GM18526 (cell line): Measurements from ENCODE around the gene MMRN2.

Experiments
- POLR2A ChIP-seq: IDR thresholded peaks from 3 replicates; pipeline ENCODE4 v1.6.1; 2011; ENCODE audit not compliant: insufficient read length; ENCODE audit errors: extremely low read depth

MMRN2 gene

DNA sequence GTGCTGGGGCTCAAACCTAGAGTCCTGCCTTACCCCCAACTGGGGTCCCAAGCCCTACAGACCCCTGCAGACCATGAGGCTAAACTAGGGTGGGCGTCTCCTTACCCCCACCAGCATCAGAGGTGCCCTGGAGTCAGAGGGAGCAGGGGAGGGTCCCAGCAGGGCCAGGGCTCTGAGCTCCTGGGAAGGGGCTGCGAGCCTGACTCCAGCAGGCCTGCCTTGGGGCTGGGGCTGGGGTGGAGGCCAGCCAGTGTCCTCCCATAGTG is 2.3 kb upstream of the MMRN2 start:
- TF ChIP-seq POLR2A, result no peak

DNA sequence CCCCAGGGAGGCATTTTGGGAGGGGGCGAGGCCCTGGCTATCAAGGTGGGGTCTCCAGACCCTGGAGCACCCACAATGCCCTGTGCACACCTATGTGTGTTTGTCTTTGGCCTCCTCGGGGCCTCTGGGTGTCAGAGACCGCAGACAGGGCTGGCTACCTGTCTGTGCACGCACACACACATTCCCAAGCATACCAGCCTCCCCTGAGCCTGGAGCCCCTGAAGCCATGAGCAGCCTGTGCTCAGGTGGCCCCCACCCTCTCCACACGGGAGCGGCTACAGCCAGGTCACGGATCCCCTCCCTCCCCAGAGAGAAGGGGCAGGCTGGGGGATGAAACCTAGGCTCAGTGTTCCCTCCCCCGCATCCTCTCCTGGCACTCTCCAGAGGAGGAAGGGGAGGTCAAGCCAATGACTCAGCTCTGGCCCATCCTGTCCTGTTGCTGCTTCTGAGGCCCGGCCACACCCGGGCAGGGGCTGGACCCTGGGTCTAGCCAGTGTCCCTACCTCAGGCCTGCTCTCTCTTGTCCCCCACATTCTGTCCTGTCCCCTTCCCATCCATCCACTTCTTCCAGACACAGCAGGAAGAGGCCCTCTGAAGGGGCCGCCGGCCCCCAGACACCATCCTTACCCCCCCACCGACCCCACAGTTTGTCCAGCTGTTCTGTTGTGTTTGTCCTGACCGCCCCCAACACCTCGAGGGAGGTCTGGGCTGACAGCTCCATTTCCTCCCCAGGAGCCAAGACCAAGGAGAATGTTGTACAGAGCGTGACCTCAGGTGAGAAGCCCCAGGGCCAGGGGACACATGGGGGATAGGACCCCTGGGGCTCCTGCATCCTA is 1.7 kb upstream of the MMRN2 start:
- TF ChIP-seq POLR2A, result no peak

DNA sequence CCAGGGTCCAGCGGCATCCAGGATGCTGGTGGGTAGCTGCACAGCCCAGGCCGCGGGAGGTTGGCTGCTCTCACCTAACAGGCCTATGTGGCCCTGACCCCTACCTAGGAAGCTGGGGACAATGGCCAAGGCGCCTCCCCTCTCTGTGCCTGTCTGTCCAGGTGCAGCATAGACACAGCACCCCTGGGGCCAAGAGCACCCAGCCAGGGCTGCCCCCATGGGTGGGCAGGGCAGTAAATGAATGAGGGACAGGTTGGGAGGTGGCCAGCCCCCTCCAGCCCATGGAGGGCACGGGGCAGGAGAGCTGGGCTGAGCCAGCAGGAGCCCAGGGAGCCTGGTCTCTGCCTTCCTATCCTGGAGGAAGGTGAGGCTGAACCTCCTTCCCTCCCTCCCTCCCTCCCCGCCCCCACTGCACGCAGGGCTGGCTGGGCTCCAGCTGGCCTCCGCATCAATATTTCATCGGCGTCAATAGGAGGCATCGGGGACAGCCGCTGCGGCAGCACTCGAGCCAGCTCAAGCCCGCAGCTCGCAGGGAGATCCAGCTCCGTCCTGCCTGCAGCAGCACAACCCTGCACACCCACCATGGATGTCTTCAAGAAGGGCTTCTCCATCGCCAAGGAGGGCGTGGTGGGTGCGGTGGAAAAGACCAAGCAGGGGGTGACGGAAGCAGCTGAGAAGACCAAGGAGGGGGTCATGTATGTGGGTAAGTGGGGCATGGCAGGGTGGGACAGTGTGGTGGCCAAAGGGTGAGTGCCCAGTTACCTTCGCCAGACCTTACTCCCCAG is 893 bp upstream of the MMRN2 start, which contains the start of gene SNCG:
TSS of gene SNCG (plus strand) at position 484 of the 785 bp plus-strand sequence. CDS start at position 583, 99 bp downstream.
- TF ChIP-seq POLR2A, result no peak

DNA sequence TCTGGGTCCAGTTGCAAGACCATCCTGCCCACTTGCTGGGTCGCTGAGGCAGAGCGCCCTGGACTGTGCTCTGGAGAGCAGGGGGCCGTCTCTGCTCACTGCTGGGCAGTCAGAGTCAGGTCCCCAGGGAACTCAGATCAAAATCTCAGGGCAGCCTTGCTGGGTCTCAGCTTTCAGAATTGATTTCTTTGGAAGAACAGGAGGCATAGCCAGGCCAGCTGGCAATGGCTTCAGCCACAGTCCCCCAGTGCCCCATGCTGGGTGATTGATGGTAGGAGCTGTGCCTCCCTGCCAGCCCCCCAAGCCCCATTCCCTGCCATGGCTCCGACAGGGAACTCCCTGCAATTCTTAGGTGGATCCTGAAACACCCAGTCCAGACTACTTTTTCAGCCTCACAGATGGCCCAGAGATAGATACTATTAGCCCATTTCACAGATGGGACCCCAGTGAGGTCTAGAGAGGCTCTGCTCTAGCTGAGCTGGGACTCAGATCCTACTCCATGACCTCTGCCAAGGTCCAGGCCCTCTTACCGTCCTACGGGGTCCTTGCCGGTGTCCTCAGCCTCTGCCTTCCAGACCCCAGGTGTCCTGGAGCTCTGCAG is 467 bp downstream of the MMRN2 start:
- no peak for TF ChIP-seq POLR2A

- TF ChIP-seq POLR2A, result no peak
These were observed 1.1 kb downstream of the MMRN2 start for GRCh38 chr10:86956195-86956847.

- no peak for TF ChIP-seq POLR2A
These were observed 1.8 kb downstream of the MMRN2 start for GRCh38 chr10:86955501-86956194.

DNA sequence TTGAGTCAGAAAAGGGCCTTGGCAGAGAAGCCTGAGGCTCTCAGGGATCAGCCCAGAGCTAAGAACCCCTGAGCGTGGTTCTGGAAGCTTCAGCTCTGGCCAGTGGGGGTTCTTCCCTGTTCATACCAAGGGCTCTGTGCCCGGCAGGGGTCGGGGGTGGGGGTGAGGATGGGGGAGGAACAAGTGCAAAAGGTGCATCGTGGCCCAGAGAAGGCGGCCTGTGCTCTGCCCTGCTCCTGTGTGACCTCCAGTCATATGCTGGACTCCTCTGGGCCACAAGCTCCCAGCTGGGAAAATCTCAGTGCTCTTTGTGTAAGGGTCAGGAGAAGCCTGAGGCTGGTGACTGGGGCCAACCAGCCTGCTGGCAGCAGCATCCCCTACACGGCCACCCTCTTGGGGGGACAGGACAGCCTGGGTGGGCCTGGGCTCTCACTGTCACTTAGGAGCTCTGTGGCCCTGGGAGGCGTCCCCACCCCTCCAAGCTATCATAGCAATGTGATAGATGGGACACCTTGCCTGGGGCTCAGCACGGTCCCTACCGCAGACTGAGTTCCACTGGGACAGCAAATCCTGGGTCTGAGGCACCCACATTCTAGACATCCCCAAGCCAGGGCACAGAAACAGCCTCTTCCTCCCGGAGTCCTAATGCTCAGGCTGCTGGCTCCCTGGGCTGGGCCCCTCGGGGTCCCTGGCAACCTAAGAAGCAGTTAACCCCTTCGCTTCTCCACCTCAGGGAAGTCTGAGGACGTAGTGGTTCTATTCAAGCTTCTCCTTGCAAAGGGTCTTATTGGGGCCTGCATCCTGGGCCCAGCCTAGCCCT is 2.5 kb downstream of the MMRN2 start:
- TF ChIP-seq POLR2A, result no peak

DNA sequence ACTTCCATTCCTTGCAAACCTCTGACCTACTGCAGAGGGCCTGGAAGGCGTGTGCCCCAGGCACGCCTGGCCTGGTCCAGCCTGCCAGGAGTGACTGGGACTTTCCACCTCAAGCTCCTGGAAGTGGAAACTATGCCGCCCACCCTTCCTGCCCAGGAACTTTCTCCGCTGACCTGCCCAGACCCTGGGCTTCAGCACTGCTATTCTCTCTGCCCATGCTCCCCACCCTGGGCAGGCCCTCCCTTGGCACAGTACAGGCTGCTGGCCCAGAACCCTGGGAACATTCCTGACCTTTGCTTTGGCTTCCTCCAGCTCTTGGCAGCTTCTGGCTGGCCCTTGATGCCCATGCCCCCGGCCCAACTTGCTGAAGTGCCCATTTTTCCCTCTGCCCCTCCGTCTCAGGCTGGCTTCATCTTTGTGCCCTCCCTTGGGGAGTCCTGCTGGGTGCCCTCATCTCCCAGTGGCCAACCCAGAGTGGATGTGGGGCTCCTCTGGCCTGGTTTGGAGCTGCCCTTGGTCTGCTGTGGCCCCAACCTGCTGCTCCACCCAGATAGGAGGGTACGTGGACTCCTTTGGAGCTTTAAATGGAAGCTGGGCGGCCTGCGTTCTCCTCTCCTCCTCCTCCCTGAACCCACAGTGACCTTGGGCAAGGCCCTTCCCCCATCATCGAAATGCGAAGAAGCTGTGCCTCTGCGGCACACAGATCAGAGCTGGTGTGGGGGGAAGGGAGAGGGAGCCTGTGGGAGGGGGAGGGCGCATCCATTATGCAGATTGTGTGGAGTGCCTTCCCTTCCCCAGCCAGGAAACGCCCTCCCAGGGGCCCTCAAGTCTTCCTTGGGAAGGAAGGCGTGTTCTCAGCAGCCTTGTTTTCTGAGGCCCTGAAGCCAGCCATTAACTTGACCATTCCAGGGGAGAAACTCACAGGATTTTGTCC is 3.4 kb downstream of the MMRN2 start:
- TF ChIP-seq POLR2A, result no peak

GRCh38 chr10:86952106-86952505 is 5.3 kb downstream of the MMRN2 start:
- no peak for TF ChIP-seq POLR2A

DNA sequence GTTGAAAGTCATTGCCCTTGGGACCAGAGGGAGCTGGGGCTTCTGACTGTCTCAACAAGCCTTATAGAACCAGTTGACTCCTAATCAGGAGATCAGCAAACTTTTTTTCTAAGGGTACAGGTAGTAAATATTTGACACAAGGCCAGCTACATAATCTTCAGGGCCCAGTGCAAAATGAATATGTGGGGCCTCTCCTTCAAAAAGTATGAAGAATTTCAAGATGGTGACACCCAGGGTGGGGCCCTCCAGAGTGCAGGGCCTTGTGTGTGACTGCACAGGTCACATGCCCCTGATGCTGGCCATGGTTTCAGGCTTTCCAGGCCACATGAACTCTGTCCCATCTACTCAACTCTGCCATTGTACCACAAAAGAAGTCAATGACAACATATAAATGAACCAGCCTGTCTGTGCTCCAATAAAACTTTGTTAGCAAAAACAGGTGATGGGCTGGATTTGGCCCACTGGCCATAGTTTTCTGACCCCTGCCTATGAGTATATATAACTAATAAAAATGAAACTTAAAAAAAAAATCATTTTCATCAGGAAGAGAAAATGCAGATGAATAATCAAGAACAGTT is 6.1 kb downstream of the MMRN2 start:
- no peak for TF ChIP-seq POLR2A

- no peak for TF ChIP-seq POLR2A
These were observed 7.1 kb downstream of the MMRN2 start for GRCh38 chr10:86950349-86950748.

DNA sequence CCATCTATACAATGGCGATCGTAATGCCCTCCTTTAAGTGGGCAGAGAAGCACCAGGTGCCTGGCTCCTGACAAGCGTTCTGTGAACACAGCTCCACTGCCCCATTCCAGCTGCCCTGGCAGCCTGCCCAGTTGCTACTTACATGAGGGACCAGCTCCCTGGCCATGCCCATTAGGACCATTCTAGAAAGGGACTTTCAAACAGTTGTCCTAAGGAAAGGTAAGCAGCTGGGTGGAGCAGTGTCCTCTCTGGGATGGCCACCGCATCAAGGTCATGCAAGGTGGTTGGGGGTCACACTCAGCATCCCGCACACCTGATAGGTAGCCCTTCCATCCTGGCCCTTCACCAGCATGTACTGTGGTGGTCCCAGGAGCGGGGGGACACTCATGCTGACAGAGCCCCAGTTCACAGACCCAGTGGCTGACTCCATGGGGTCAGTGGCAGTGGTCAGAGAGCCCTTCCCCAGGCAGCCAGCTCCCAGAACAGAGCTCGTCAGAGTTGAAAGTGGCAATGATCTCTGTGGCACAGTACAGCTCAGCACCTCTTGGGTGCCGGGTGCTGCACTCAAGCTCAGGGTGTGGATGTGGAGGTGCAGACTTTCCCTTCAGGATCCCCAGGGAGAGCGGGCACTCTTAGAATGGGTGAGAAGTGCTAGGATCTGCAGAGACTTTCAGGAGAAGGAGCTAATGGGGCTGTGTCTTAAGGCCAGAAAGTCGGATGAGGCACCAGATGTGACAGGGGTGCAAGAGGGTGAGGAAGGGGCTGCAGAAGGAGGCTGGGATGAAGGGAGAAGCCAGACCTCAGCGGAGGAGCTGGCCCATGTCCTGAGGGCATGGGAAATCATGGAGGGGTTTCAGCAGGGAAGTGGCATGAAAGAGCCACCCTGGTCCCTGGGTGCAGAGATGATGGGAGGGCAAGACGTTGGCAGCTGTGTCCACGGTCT is 10.9 kb downstream of the MMRN2 start:
- TF ChIP-seq POLR2A, result no peak
